HUDEP-2 (cell line): ENCODE measurements around the gene MSANTD4.
"Not testable (repeated sequence)": the region's sequence is repeated elsewhere in the genome, so short reads cannot be mapped to it uniquely, and the experiment has no call there.

Experiments used
- DNase-seq, 76 experiments: peaks; one replicate each; lab custom pipeline; 2025; ENCODE audit not compliant: unreplicated experiment in 76 of 76; lab: John Stamatoyannopoulos, UW

The MSANTD4 gene

DNA sequence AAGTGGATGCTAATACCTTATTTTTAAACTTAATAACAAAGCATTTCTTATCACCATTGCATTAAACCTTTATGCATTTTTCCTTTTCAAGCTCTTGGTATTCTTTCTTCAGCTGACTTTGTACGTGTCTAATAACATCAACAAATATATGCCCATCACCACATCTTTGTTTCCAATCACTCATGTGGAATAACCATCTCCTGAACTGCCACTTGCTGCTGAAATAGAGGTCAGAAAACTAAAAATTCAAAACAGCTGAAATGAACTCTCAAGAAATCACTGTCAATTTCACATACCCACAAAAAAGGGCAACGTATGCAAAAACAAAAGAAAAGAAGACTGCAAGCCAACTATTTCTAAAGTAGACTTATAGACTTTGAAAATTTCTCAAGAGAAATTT, 7.4 kb downstream of the MSANTD4 start:
- no peak for DNase-seq

DNA sequence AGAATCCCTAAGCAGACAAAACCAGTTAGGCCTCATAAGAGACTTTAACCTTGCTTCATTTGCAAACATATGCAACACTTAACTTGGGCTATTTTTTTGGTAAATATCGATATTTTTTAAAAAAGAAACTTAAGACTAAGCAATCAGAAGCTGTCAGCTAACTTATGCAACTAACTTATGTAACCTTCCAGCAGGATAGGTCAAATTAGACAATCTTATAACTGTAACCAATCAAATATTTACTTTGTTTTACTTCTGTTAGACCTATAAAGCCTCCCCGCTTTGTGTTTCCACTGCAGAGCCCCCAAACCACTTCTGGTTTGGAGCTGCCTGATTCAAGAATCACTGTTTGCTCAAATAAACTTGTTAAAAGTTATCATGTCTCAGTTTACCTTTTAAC, 8.0 kb downstream of the MSANTD4 start:
- no peak for DNase-seq

GRCh38 chr11:106012744-106013143, 9.3 kb downstream of the MSANTD4 start:
- DNase-seq, result peak in 3 of 76 experiments; percentile 2 to 7 (median 5)

DNA sequence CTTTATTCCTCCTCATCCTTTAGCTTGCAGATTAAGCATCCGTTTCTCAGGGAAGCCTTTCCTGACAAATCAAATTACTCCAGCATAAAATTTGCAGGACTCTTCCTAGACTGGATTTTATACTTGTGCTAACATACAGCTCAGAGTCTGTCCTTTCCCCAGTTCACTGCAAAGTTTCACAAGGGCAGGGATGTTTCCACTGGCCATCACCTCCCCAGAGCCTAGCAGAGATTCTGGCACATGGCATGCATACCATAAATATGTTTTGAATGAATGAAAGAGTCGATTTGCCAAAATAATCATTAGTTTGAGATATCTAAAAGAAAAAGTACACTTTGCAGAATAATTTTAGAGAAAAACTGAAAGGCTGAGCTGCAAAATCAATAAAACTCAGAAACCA, 10.6 kb downstream of the MSANTD4 start:
- no peak for DNase-seq

DNA sequence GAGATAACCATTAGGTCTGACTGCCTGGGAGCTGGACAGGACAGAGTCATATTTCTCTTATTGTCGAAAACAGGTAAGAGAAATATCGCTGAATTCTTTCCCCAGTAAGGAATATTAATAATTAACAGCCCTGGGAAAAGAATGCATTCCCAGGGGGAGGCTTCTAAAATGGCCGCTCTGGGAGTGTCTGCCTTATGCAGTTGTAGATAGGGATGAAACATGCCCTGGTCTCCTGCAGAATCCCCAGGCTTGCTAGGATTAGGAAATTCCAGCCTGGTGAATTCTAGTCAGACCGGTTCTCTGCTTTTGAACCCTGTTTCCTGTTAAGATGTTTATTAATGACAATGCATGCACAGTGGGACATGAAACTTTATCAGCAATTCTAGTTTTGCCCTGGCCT, 18.9 kb downstream of the MSANTD4 start:
- not testable (repeated sequence) for DNase-seq

DNA sequence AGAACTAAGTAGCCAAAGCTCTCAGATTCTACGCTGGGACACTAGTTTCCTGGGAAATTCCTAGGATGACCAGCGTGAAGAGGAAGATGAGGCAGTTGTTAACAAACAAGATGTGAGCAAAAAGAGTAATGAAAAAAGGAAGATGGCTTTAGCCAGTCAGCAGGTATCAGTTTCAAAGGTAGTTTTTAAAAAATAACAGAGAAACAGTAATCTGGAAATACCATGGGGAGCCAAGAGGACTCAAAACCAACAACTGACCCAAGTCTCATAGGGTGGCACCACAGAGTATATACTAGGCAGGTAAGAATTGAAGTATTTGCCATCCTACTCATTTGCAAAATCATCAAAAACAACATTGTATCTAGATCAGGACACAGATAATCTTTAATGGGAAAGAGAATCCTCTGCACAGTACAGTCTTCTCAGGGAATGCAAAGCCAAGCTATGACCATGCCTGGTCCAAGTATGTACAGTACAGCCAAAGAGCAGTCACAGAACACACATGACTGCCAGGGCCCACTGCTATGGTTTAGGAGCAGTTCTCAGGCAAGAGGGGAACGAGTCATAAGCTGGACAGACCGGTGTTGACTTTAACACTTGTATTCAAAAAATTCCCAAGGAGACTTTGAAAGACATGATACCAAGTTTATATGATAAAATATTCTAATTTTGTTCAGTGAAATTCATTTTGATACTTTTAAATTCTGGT, 20.6 kb downstream of the MSANTD4 start:
- no peak for DNase-seq

DNA sequence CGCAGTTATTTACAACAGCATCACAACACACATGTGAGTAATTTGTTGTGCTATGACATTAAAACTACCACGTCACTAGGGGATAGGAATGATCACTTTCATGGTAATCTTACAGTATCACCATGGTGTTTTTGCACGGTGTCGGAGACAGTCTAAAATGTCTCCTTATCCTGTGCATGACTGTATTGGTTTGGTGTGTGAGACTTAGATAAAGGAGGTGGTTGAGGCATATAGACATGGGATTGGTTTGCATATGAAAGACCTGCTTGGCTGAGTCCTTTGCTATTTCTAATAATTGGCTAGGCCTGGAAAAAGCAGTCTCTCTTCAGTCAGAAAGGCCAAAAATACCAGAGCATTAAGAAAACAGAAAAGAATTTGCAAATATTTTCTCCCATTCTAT, 30.2 kb downstream of the MSANTD4 start:
- peak in 1 of 76 experiments; percentile 16 for DNase-seq

- no peak for DNase-seq
Observed at GRCh38 chr11:105989124-105989523, 32.9 kb downstream of the MSANTD4 start.

GRCh38 chr11:105988197-105988596, 33.8 kb downstream of the MSANTD4 start:
- no peak for DNase-seq

- DNase-seq, result no peak
Observed at GRCh38 chr11:105986554-105986953, 35.5 kb downstream of the MSANTD4 start.

DNA sequence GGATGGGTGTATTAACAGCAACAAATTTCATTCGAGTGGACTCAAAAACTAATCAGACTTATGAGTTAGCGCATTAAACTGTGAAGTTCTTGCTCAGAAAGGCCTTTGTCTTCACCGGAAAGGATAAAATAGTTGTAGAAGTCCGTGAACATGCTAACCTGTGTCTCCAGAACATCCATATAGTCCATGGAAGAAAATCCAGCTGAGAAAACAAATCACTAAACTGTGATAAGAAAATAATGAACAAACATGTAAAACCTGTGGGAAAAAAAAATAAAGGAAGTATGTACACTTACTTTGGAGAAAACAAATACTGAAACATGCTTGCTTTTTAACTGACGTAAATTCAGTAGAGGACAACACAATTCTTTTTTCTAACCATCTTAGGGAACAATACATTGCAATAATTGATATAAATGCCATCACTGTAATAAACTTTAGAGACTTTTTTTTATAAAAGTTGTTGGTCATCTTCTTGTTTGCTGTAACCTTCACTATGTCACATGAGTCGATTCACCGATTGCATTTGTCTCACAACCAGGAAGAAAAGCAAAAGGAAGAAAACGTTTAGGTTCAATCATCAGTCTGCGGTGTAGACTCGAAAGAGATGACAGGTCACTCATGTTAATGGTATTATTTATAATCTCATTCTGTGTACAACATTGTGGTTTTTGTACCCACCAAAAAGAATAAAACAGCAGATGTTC, 41.9 kb downstream of the MSANTD4 start:
- DNase-seq, result no peak

GRCh38 chr11:105975128-105975527, 46.9 kb downstream of the MSANTD4 start:
- no peak for DNase-seq

- no peak for DNase-seq
Observed at GRCh38 chr11:105969756-105970155, 52.3 kb downstream of the MSANTD4 start.

DNA sequence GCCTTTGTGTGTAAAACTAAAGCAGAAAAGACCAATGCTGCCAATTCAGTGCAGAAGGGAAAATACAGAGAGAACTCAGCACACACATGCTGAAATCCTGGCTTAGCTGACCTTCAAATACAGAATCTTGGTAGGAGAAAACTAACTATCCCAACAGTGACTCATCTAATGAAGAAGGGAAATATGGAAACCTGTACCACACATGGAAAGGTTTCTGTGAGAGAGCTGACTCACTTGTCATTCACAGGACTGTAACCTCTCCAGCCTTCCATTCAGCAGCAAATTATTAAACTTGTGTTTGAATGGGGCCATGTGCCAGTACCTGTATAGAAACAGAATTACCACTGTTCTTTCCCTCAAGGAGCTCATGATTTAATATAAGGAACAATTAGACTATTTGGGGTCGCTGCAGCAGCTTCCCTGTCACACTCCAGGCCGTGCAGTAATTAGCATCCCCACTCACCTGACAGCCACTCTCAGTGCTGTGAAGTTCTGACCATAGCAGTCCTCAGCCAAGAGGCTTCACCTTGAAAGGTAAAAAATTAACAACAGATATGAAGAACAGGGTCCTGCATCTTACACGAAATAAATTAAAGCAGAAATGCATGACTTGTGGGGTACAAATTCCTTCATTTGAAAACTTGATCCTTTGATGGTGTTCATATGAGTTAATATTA, 53.9 kb downstream of the MSANTD4 start:
- no peak for DNase-seq

DNA sequence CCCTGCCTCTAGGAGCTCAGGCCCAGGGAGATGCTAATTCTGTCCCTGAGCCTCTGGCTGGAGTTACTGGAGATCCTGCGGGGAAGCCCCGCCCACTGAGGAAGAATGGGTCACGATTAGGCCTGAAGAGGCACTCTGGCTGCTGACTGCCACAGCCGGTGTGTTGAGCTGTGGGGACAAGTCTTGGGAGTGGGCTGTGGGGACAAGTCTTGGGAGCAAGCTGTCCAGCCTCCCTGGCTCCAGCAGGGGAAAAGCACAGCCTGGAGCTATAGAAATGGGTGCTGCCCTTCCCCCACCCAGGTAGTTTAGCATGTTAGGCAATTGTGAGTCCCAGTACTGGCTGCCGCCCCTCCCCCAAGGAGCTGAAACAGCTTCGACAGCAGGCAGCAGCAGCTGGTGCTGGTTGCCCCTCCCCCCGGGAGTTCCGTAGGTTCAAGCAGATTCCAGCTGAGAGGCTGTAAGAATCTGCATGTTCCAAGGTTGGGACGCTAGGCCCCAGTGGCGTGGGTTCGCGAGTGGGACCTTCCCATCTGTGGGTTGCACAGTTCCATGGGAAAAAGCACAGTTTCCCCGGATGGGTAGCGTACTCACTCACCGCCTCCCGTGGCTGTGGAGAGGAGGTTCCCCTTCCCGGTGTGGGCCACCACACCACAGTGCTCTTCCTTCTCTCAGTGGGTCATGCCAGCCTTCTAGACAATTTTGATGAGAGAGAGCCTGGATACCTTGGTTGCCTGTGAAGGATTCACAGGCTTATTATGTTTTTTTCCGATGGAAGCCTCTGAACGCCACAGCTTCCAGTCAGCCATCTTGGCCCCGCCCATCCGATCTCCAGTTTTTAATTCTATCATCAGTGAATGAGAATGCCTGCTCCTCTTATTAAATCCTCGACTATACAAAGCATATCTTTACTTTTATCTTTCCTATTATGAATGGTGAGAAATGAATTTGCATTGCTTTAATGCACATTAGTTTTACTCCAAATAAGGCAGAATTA, 61.5 kb downstream of the MSANTD4 start:
- no peak for DNase-seq
